Neural progenitor cell (in vitro differentiated cells): ENCODE results near the gene CEP164. TPM values are rescaled to one million over a fixed set of nuclear protein-coding genes. Genes with fewer than 3 reads are reported as not detected.

ENCODE experiments used
- DNase-seq: peaks from one replicate; pipeline ENCODE4 v3.0.0-alpha.2; 2016; ENCODE audit warnings: low spot score
- H2AFZ ChIP-seq: fragments of 200-600 bp; sonication (generic); replicated peaks from 2 replicates; pipeline ENCODE4 v1.6.1; 2016; ENCODE audit warnings: antibody characterized with exemption
- H3F3A ChIP-seq: fragments of 200-600 bp; sonication (generic); 2 replicates; pipeline ENCODE4 v1.6.1; 2016; ENCODE audit warnings: antibody characterized with exemption, low read depth
- H3K27ac ChIP-seq: fragments of 200-600 bp; sonication (generic); 2 replicates; pipeline ENCODE4 v1.5.1; 2016; ENCODE audit warnings: mild to moderate bottlenecking
- H3K27me3 ChIP-seq: fragments of 200-600 bp; sonication (generic); 2 replicates; pipeline ENCODE4 v1.6.1; 2016; ENCODE audit warnings: mild to moderate bottlenecking, moderate library complexity
- H3K36me3 ChIP-seq: fragments of 200-600 bp; sonication (generic); 2 replicates; pipeline ENCODE4 v1.5.1; 2016
- H3K4me1 ChIP-seq: fragments of 200-600 bp; sonication (generic); 2 replicates; pipeline ENCODE4 v1.6.1; 2016; ENCODE audit warnings: mixed run types
- H3K4me2 ChIP-seq: fragments of 200-600 bp; sonication (generic); 2 replicates; pipeline ENCODE4 v1.6.1; 2016
- H3K4me3 ChIP-seq: fragments of 200-600 bp; sonication (generic); 2 replicates; pipeline ENCODE4 v1.5.1; 2016
- H3K79me2 ChIP-seq: fragments of 200-600 bp; sonication (generic); 2 replicates; pipeline ENCODE4 v1.6.1; 2016; ENCODE audit warnings: low read depth
- H3K9ac ChIP-seq: fragments of 200-600 bp; sonication (generic); 2 replicates; pipeline ENCODE4 v1.6.1; 2016
- H3K9me3 ChIP-seq: fragments of 200-600 bp; sonication (generic); 2 replicates; pipeline ENCODE4 v1.5.1; 2016; ENCODE audit warnings: low read depth
- H4K20me1 ChIP-seq: fragments of 200-600 bp; sonication (generic); 2 replicates; pipeline ENCODE4 v1.6.1; 2016; ENCODE audit warnings: low read depth
- H3K27ac Mint-ChIP-seq: 3 replicates; pipeline ENCODE4 v1.8.0; 2021; ENCODE audit warnings: mixed read lengths
- H3K27me3 Mint-ChIP-seq: 2 replicates; pipeline ENCODE4 v1.8.0; 2022; ENCODE audit warnings: low read depth, mild to moderate bottlenecking, inconsistent platforms, moderate library complexity, mixed read lengths; ENCODE audit not compliant: insufficient read depth
- H3K36me3 Mint-ChIP-seq: 3 replicates; pipeline ENCODE4 v1.8.0; 2021; ENCODE audit warnings: mixed read lengths
- H3K4me1 Mint-ChIP-seq: 3 replicates; pipeline ENCODE4 v1.8.0; 2021; ENCODE audit warnings: mixed read lengths
- H3K4me3 Mint-ChIP-seq: 3 replicates; pipeline ENCODE4 v1.8.0; 2021; ENCODE audit warnings: mild to moderate bottlenecking, moderate library complexity, mixed read lengths
- H3K9me3 Mint-ChIP-seq: 3 replicates; pipeline ENCODE4 v1.8.0; 2020; ENCODE audit warnings: mixed read lengths
- CTCF ChIP-seq: fragments of 200-600 bp; sonication (generic); IDR thresholded peaks from 2 replicates; pipeline ENCODE4 v1.5.1; 2017; ENCODE audit warnings: antibody characterized with exemption, mild to moderate bottlenecking
- EZH2 ChIP-seq: fragments of 200-600 bp; sonication (generic); IDR thresholded peaks from 2 replicates; pipeline ENCODE4 v1.6.1; 2017; ENCODE audit warnings: antibody characterized with exemption, mild to moderate bottlenecking, moderate library complexity
- EZH2phosphoT487 ChIP-seq: fragments of 200-600 bp; sonication (generic); IDR thresholded peaks from 2 replicates; pipeline ENCODE4 v1.6.1; 2017; ENCODE audit warnings: antibody characterized with exemption
- total RNA-seq: library from RNA; depleted of rRNA; stranded (reverse); fragments of >200 nt; gene quantifications from 2 replicates; pipeline ENCODE4 v1.2.3, GENCODE V29; 2015; ENCODE audit warnings: low replicate concordance

Gene CEP164
- total RNA-seq, 1 donor from 2014 or later = 24.2 TPM

GRCh38 chr11:117437041-117437790, 109.6 kb downstream of the CEP164 start:
- no peaks in the 10 kb centered on the region for H3K27me3 ChIP-seq
- Mint-ChIP-seq H3K4me1 (peaks cover 7% of the 10 kb centered on the region), H3K4me3 (no peak overlapping the region), H3K27ac (no peak overlapping the region), H3K27me3 (peaks cover 15% of the 10 kb centered on the region), H3K36me3 (no peaks in the 10 kb centered on the region), H3K9me3 (no peaks in the 10 kb centered on the region)
- H3K4me3 ChIP-seq = no peak overlapping the region
- no peak overlapping the region for H3K27ac ChIP-seq
- H2AFZ ChIP-seq = no peak overlapping the region
- no peaks in the 10 kb centered on the region for H3K9me3 ChIP-seq
- TF ChIP-seq EZH2phosphoT487 (no peak), EZH2 (no peak), CTCF (no peak)
- no peaks in the 10 kb centered on the region for H4K20me1 ChIP-seq
- H3F3A ChIP-seq = no peaks in the 10 kb centered on the region
- H3K4me2 ChIP-seq = no peak overlapping the region
- H3K79me2 ChIP-seq = no peaks in the 10 kb centered on the region
- no peak overlapping the region for H3K9ac ChIP-seq
- no peak for DNase-seq
- no peaks in the 10 kb centered on the region for H3K36me3 ChIP-seq
- H3K4me1 ChIP-seq = no peaks in the 10 kb centered on the region

- Histone ChIP-seq H4K20me1 (no peaks in the 10 kb centered on the region), H3K9ac (no peak overlapping the region), H3F3A (no peaks in the 10 kb centered on the region), H3K79me2 (no peaks in the 10 kb centered on the region), H3K4me1 (no peaks in the 10 kb centered on the region), H3K4me3 (no peak overlapping the region), H3K27ac (no peak overlapping the region), H3K27me3 (peaks cover 2% of the 10 kb centered on the region), H2AFZ (no peak overlapping the region), H3K36me3 (no peaks in the 10 kb centered on the region), H3K9me3 (no peaks in the 10 kb centered on the region), H3K4me2 (no peak overlapping the region)
- no peak overlapping the region for H3K4me3 Mint-ChIP-seq
- H3K9me3 Mint-ChIP-seq = no peaks in the 10 kb centered on the region
- H3K27ac Mint-ChIP-seq = no peak overlapping the region
- no peaks in the 10 kb centered on the region for H3K36me3 Mint-ChIP-seq
- H3K4me1 Mint-ChIP-seq = peaks cover 8% of the 10 kb centered on the region
- H3K27me3 Mint-ChIP-seq = peaks cover 17% of the 10 kb centered on the region
- DNase-seq = no peak
- TF ChIP-seq EZH2 = no peak
- TF ChIP-seq EZH2phosphoT487 = no peak
- no peak for TF ChIP-seq CTCF
These were observed 110.1 kb downstream of the CEP164 start for GRCh38 chr11:117437791-117438130.

GRCh38 chr11:117438371-117439000, 110.8 kb downstream of the CEP164 start:
- no peaks in the 10 kb centered on the region for H3K36me3 ChIP-seq
- H3K9me3 Mint-ChIP-seq = no peaks in the 10 kb centered on the region
- no peak overlapping the region for H3K9ac ChIP-seq
- no peak for DNase-seq
- no peaks in the 10 kb centered on the region for H3K9me3 ChIP-seq
- no peaks in the 10 kb centered on the region for H3F3A ChIP-seq
- no peak overlapping the region for H3K4me2 ChIP-seq
- H2AFZ ChIP-seq = no peak overlapping the region
- no peaks in the 10 kb centered on the region for H4K20me1 ChIP-seq
- H3K27ac Mint-ChIP-seq = no peak overlapping the region
- TF ChIP-seq CTCF = no peak
- TF ChIP-seq EZH2 = no peak
- no peak for TF ChIP-seq EZH2phosphoT487
- peaks cover 8% of the 10 kb centered on the region for H3K27me3 ChIP-seq
- H3K79me2 ChIP-seq = no peaks in the 10 kb centered on the region
- H3K36me3 Mint-ChIP-seq = no peaks in the 10 kb centered on the region
- H3K4me1 ChIP-seq = no peaks in the 10 kb centered on the region
- no peak overlapping the region for H3K27ac ChIP-seq
- peaks cover 15% of the 10 kb centered on the region for H3K4me1 Mint-ChIP-seq
- peaks cover 20% of the 10 kb centered on the region for H3K27me3 Mint-ChIP-seq
- no peak overlapping the region for H3K4me3 Mint-ChIP-seq
- H3K4me3 ChIP-seq = no peak overlapping the region
